Transverse colon (tissue), 4 donors: ENCODE results near the gene IGFLR1.

Experiments
- CTCF ChIP-seq, 5 experiments: fragments of 200-600 bp in 3 of 5; fragments of 450-650 bp in 2 of 5; sonication (generic) in 3 of 5; IDR thresholded peaks; 1 replicate in 2 of 5; 2 replicates in 3 of 5; pipeline ENCODE4 v1.5.1; 2016 to 2017; ENCODE audit warnings: antibody characterized with exemption in 5 of 5, inconsistent platforms in 3 of 5, mild to moderate bottlenecking in 2 of 5, moderate library complexity in 1 of 5
- EP300 ChIP-seq: sonication (generic); formaldehyde crosslinking; IDR thresholded peaks from one replicate; pipeline ENCODE4 v1.6.1; 2017; ENCODE audit warnings: antibody characterized with exemption, low read depth
- POLR2A ChIP-seq: fragments of 450-650 bp; IDR thresholded peaks from one replicate; pipeline ENCODE4 v1.6.1; 2016; ENCODE audit warnings: antibody characterized with exemption, mild to moderate bottlenecking, moderate library complexity
- POLR2AphosphoS5 ChIP-seq, 3 donors: sonication (generic); formaldehyde crosslinking; IDR thresholded peaks; one replicate each; pipeline ENCODE4 v1.6.1; 2016; ENCODE audit warnings: antibody characterized with exemption in 3 of 3

- TF ChIP-seq EP300 (no peak), CTCF (IDR thresholded peaks at IDR 0.05) (no peak), POLR2A (no peak), POLR2AphosphoS5 (IDR thresholded peaks at IDR 0.05) (no peak)
Measured at GRCh38 chr19:35715355-35715809, 26.9 kb downstream of the IGFLR1 start.
